ENCODE data around the gene ICAM3. TPM values are rescaled to one million over a fixed set of nuclear protein-coding genes. Genes with fewer than 3 reads are reported as not detected.

Gene ICAM3
- total and polyA plus RNA-seq, 2 donors, result 66.2 to 99.0 TPM

- Histone ChIP-seq H3K36me3 (ENCODE audit: control insufficient read depth in 2 of 2, insufficient read depth in 2 of 2, low read length in 1 of 2) (peaks cover 67 to 81% of the 10 kb centered on the region in 2 donors), H3K9me3 (ENCODE audit: control insufficient read depth in 2 of 2, insufficient read depth in 1 of 2, low read length in 1 of 2) (no peaks in the 10 kb centered on the region), H3K27me3 (ENCODE audit: control insufficient read depth in 2 of 2, insufficient read depth in 1 of 2, low read length in 1 of 2) (no peaks in the 10 kb centered on the region), H3K4me3 (ENCODE audit: low read length in 2 of 2) (no peak overlapping the region), H3K4me1 (ENCODE audit: control insufficient read depth in 2 of 2, insufficient read depth in 2 of 2, low read length in 2 of 2) (peaks cover 12 to 13% of the 10 kb centered on the region in 2 donors), H3K27ac (ENCODE audit: low read depth in 1 of 2, low read length in 1 of 2) (no peak overlapping the region)
- 98% methylated on average over 41 of the region's 41 CpGs for WGBS
- no peak for DNase-seq (ENCODE audit: low read depth in 6 of 9, low spot score in 9 of 9)
These were observed 10.6 kb downstream of the ICAM3 start for GRCh38 chr19:10328558-10329429.

GRCh38 chr19:10327793-10328192, 11.6 kb downstream of the ICAM3 start:
- H3K4me3 ChIP-seq (ENCODE audit: low read length in 2 of 2), result no peak overlapping the region
- WGBS, result 97% methylated on average over 7 of the region's 7 CpGs
- H3K36me3 ChIP-seq (ENCODE audit: control insufficient read depth in 2 of 2, insufficient read depth in 2 of 2, low read length in 1 of 2), result peaks cover 77 to 91% of the 10 kb centered on the region in 2 donors
- no peak for DNase-seq (ENCODE audit: low read depth in 6 of 9, low spot score in 9 of 9)
- H3K9me3 ChIP-seq (ENCODE audit: control insufficient read depth in 2 of 2, insufficient read depth in 1 of 2, low read length in 1 of 2), result no peaks in the 10 kb centered on the region
- H3K27ac ChIP-seq (ENCODE audit: low read depth in 1 of 2, low read length in 1 of 2), result no peak overlapping the region
- H3K4me1 ChIP-seq (ENCODE audit: control insufficient read depth in 2 of 2, insufficient read depth in 2 of 2, low read length in 2 of 2), result peaks cover 10% of the 10 kb centered on the region in 2 donors
- no peaks in the 10 kb centered on the region for H3K27me3 ChIP-seq (ENCODE audit: control insufficient read depth in 2 of 2, insufficient read depth in 1 of 2, low read length in 1 of 2)

GRCh38 chr19:10325732-10326131, 13.7 kb downstream of the ICAM3 start:
- Histone ChIP-seq H3K27ac (ENCODE audit: low read depth in 1 of 2, low read length in 1 of 2) (no peak overlapping the region), H3K27me3 (ENCODE audit: control insufficient read depth in 2 of 2, insufficient read depth in 1 of 2, low read length in 1 of 2) (no peaks in the 10 kb centered on the region), H3K4me1 (ENCODE audit: control insufficient read depth in 2 of 2, insufficient read depth in 2 of 2, low read length in 2 of 2) (no peaks in the 10 kb centered on the region), H3K36me3 (ENCODE audit: control insufficient read depth in 2 of 2, insufficient read depth in 2 of 2, low read length in 1 of 2) (peaks cover 98% of the 10 kb centered on the region in 2 donors), H3K9me3 (ENCODE audit: control insufficient read depth in 2 of 2, insufficient read depth in 1 of 2, low read length in 1 of 2) (no peaks in the 10 kb centered on the region), H3K4me3 (ENCODE audit: low read length in 2 of 2) (no peak overlapping the region)
- WGBS, result 98% methylated on average over 8 of the region's 8 CpGs
- DNase-seq (ENCODE audit: low read depth in 6 of 9, low spot score in 9 of 9), result no peak

- DNase-seq (ENCODE audit: low read depth in 6 of 9, low spot score in 9 of 9), result no peak
- 96% methylated on average over 19 of the region's 19 CpGs for WGBS
- no peak overlapping the region for H3K27ac ChIP-seq (ENCODE audit: low read depth in 1 of 2, low read length in 1 of 2)
These were observed 17.3 kb downstream of the ICAM3 start for GRCh38 chr19:10321874-10322835.

GRCh38 chr19:10321417-10321797, 18.0 kb downstream of the ICAM3 start:
- Histone ChIP-seq H3K9me3 (ENCODE audit: control insufficient read depth in 2 of 2, insufficient read depth in 1 of 2, low read length in 1 of 2) (no peaks in the 10 kb centered on the region), H3K27ac (ENCODE audit: low read depth in 1 of 2, low read length in 1 of 2) (no peak overlapping the region), H3K4me3 (ENCODE audit: low read length in 2 of 2) (no peak overlapping the region), H3K36me3 (ENCODE audit: control insufficient read depth in 2 of 2, insufficient read depth in 2 of 2, low read length in 1 of 2) (peaks cover 96 to 98% of the 10 kb centered on the region in 2 donors), H3K4me1 (ENCODE audit: control insufficient read depth in 2 of 2, insufficient read depth in 2 of 2, low read length in 2 of 2) (peaks cover 0 to under 1% of the 10 kb centered on the region in 2 donors), H3K27me3 (ENCODE audit: control insufficient read depth in 2 of 2, insufficient read depth in 1 of 2, low read length in 1 of 2) (no peaks in the 10 kb centered on the region)
- 94% methylated on average over 11 of the region's 11 CpGs for WGBS
- DNase-seq (ENCODE audit: low read depth in 6 of 9, low spot score in 9 of 9), result no peak

More at GRCh38 chr19:10321874-10322835, 17.3 kb downstream of the ICAM3 start:
- no peaks in the 10 kb centered on the region for H3K27me3 ChIP-seq (ENCODE audit: control insufficient read depth in 2 of 2, insufficient read depth in 1 of 2, low read length in 1 of 2)
- no peaks in the 10 kb centered on the region for H3K9me3 ChIP-seq (ENCODE audit: control insufficient read depth in 2 of 2, insufficient read depth in 1 of 2, low read length in 1 of 2)
- no peaks in the 10 kb centered on the region for H3K4me1 ChIP-seq (ENCODE audit: control insufficient read depth in 2 of 2, insufficient read depth in 2 of 2, low read length in 2 of 2)
- peaks cover 96 to 97% of the 10 kb centered on the region in 2 donors for H3K36me3 ChIP-seq (ENCODE audit: control insufficient read depth in 2 of 2, insufficient read depth in 2 of 2, low read length in 1 of 2)
- no peak overlapping the region for H3K4me3 ChIP-seq (ENCODE audit: low read length in 2 of 2)

- Histone ChIP-seq H3K9me3 (ENCODE audit: control insufficient read depth in 2 of 2, insufficient read depth in 1 of 2, low read length in 1 of 2) (no peaks in the 10 kb centered on the region), H3K27me3 (ENCODE audit: control insufficient read depth in 2 of 2, insufficient read depth in 1 of 2, low read length in 1 of 2) (no peaks in the 10 kb centered on the region), H3K4me1 (ENCODE audit: control insufficient read depth in 2 of 2, insufficient read depth in 2 of 2, low read length in 2 of 2) (peaks cover 2 to 6% of the 10 kb centered on the region in 2 donors), H3K27ac (ENCODE audit: low read depth in 1 of 2, low read length in 1 of 2) (no peak overlapping the region), H3K4me3 (ENCODE audit: low read length in 2 of 2) (no peak overlapping the region), H3K36me3 (ENCODE audit: control insufficient read depth in 2 of 2, insufficient read depth in 2 of 2, low read length in 1 of 2) (peaks cover 94 to 95% of the 10 kb centered on the region in 2 donors)
- 98% methylated on average over 32 of the region's 32 CpGs for WGBS
- DNase-seq (ENCODE audit: low read depth in 6 of 9, low spot score in 9 of 9), result no peak
These were observed 18.6 kb downstream of the ICAM3 start for GRCh38 chr19:10320602-10321416.

GRCh38 chr19:10318807-10319682, 20.4 kb downstream of the ICAM3 start:
- WGBS, result 98% methylated on average over 13 of the region's 13 CpGs
- H3K36me3 ChIP-seq (ENCODE audit: control insufficient read depth in 2 of 2, insufficient read depth in 2 of 2, low read length in 1 of 2), result peaks cover 77 to 78% of the 10 kb centered on the region in 2 donors
- DNase-seq (ENCODE audit: low read depth in 6 of 9, low spot score in 9 of 9), result no peak
- peaks cover 6 to 11% of the 10 kb centered on the region in 2 donors for H3K4me1 ChIP-seq (ENCODE audit: control insufficient read depth in 2 of 2, insufficient read depth in 2 of 2, low read length in 2 of 2)
- H3K4me3 ChIP-seq (ENCODE audit: low read length in 2 of 2), result no peak overlapping the region
- no peak overlapping the region for H3K27ac ChIP-seq (ENCODE audit: low read depth in 1 of 2, low read length in 1 of 2)
- no peaks in the 10 kb centered on the region for H3K27me3 ChIP-seq (ENCODE audit: control insufficient read depth in 2 of 2, insufficient read depth in 1 of 2, low read length in 1 of 2)
- H3K9me3 ChIP-seq (ENCODE audit: control insufficient read depth in 2 of 2, insufficient read depth in 1 of 2, low read length in 1 of 2), result peaks cover 0 to 4% of the 10 kb centered on the region in 2 donors

Measured in thymus (tissue), 11 donors.